HG03575 (cell line): ENCODE results near the gene R3HDML.
"Not testable (repeated sequence)": the region's sequence is repeated elsewhere in the genome, so short reads cannot be mapped to it uniquely, and the experiment has no call there.

ENCODE experiments used
- ATAC-seq: cut with Tn5 transposase; IDR thresholded peaks from one replicate; pipeline ENCODE4 v1.9.1; 2021; ENCODE audit not compliant: unreplicated experiment, insufficient number of reproducible peaks, low FRiP score; ENCODE audit errors: extremely low read depth

The R3HDML gene, protein sequence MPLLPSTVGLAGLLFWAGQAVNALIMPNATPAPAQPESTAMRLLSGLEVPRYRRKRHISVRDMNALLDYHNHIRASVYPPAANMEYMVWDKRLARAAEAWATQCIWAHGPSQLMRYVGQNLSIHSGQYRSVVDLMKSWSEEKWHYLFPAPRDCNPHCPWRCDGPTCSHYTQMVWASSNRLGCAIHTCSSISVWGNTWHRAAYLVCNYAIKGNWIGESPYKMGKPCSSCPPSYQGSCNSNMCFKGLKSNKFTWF

DNA sequence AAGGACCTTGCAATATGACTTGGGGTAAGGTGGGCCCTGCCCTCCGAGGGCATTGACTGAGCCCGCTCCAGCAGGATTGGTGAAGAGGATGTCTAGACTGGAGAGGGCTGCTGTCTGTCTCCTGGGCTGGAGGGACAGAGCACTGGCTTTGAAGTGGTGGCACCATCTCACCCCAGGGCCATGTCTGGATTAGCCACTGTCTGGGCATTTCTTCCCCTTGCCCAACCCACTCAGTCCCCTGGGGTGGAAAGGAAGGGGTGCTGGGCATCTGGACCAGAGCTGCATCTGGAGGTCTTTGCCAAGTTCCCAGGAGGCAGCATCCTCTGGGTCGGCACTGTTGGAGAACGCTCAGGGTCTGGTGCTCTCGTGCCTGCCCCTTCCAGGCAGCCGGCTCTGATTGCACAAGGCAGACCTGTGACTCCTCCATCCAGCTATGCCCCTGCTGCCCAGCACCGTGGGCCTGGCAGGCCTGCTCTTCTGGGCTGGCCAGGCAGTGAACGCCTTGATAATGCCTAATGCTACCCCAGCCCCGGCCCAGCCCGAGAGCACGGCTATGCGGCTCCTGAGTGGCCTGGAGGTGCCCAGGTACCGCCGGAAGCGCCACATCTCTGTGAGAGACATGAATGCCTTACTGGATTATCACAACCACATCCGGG, at the start of gene R3HDML:
R3HDML (plus strand) TSS at position 319 of the 656 bp plus-strand sequence; CDS start at position 434, 115 bp downstream.
- ATAC-seq = no peak

DNA sequence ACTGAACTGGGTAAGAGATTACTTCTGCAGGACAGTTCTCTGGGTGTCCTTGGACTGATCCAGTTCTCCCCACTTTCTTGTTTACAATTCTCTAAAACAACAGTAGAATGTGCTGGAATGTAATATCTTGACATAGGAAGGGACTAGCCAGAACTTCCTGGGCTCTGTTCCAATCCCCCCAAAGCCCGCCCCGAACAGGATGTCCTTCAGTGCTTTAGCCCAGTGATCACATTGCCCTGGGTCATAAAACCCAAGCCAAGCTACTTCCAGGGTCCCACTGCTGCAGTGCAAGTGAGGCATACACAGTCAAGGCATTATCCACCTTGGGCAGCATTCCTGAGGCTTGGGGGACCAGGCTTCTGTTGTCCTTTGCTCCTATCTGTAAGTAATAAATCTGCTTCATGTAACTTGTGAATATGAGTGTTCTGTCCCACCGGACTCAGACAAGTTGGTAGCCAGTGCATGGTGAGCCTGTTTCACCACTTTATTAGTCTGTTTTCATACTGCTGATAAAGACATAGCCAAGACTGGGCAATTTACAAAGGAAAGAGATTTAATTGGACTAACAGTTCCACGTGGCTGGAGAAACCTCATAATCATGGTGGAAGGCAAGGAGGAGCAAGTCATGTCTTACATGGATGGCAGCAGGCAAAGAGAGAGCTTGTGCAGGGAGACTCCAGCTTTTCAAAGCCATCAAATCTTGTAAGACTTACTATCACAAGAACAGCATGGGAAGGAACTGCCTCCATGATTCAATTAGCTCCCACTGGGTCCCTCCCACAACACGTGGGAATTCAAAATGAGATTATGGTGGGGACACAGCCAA, 49.4 kb upstream of the R3HDML start:
- ATAC-seq = no peak

DNA sequence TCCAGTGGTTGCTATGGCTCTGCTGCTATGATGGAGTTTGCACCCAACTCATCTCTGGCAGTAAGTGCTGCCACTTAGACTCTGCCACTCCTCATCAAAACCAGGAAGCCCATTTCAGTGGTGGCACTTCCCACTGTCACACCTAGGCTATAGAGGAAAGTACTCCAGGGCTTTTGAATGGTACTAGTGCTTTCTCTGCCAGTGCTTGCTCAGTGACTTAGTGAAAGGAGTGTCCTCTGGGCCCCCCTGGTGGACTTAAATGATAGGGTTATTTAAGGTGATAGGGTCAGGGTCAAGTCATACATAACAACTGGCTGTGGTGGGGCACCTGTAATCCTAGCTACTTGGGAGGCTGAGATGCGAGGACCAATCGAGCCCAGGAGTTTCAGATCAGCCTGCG, 48.6 kb upstream of the R3HDML start:
- ATAC-seq = no peak

DNA sequence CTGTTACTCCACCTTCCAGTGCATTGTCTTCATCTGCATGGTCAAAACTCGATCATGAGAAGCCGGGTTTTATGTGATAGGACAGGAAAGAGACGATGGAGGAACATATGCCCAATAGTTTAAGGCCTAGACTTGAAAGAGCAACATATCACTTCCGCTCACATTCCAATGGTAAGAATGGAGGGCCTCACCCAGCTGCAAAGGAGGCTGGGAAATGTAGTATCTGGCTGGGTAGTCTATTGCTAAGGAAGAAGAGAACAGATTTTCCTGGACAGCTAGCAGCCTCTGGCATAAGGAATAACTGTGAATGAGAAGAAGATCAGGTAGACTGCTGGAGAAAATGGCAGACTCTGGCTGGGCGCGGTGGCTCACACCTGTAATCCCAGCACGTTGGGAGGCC, 45.1 kb upstream of the R3HDML start:
- ATAC-seq = no peak

DNA sequence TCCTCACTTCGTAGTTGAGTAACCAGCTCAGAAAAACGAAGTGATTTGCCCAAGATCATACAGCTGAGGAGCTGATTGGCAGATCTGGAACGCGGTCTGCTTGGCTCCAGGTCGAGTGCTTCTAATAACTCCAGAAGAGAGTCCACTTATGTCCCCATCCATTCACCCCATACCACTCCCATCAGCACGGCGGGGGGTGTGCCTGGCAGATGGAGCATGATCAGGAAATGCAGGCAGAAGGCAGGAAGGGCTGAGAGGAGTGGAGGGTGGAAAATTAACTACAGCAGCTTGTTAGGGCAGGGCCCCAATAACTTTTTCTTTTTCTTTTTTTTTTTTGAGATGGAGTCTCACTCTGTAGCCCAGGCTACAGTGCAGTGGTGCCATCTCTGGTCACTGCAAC, 40.8 kb upstream of the R3HDML start:
- ATAC-seq = no peak

DNA sequence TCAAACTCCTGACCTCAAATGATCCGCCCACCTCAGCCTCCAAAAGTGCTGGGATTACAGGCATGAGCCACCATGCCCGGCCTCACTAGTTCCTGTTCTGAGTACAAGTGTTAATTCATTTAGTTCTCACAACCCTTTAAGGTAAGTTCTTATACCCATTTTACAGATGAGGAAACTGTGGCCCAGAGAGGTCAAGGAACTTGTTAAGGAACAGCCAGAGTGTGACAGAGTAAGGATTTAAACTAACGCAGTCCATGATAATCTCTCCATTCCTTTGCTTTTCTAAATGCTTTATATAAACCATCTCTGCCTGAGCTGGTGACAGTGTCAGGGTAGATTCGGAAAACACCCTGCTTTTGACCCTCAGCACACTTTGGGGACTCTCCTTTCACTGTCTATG, 39.1 kb upstream of the R3HDML start:
- no peak for ATAC-seq

DNA sequence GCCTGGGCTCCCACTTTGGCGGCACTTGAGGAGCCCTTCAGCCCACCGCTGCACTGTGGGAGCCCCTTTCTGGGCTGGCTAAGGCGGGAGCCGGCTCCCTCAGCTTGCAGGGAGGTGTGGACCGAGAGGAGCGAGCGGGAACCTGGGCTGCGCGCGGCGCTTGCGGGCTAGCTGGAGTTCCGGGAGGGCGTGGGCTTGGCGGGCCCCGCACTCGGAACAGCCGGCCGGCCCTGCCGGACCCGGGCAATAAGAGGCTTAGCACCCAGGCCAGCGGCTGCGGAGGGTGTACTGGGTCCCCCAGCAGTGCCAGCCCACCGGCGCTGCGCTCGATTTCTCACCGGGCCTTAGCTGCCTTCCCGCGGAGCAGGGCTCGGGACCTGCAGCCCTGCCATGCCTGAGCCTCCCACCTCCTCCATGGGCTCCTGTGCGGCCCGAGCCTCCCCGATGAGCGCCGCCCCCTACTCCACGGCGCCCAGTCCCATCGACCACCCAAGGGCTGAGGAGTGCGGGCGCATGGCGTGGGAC, 37.8 kb upstream of the R3HDML start:
- ATAC-seq = not testable (repeated sequence)

DNA sequence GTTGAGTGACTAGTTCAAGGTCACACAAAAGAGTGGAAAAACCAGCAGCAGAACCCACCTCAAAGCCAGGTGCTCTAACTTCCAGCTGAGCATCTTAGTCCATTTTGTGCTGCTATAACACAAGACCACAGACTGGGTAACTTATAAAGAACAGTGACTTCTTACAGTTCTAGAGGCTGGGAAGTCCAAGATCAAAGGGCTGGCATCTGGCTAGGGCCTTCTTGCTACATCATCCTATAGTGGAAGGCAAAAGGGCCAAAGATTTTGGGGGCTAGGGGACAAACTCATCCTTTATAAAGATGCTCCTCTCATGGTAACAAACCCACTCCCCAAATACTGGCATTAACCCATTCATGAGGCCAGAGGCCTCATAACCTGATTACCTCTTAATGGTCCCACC, 35.6 kb upstream of the R3HDML start:
- ATAC-seq = no peak

DNA sequence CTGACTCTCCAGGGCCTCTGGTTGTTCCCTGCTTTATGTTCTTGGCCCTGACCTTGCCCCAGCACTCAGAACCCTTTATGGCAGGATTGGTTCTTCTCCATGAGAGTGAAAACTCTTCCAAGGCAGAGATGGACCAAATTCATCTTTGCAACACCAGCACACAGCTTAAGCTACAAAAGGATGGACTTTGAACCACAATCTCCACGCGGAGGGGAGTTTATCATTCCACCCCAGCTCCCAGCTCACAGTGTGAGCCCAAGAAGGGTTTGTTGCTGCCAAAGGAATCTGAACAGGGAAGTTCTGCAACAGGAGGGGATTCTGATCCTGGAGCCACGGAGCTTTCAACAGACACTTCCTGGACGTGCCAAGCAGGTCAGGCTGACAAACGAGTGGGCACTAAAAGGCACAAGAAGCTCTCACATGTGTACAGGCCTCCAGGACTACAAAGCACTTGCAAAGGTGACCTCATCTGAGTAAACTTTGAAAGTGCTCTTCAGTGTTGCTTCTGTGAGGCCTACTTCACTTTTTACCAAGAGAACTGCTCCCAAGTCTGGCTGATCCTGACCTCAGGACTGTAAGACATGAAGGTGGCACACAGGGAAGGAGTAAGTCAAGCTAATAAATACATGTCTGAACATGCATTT, 34.7 kb upstream of the R3HDML start:
- ATAC-seq = no peak

DNA sequence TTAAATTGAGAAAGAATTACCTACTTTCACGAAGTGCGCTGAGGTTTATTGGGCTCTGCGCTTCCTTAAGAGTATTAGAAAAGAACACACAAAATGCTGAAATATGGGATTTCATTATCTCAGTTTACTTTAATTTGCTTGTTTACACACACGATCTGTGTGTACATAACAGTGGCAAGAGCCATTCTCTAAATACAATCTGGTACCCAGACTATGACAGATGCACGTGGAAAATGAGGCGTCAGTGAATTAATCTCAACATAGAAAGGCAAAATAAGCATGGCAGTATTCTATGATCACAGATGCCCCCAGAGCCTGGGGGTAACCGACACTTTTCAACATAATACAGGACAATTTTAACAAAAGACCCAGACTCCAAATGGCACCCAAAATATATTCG, 34.1 kb upstream of the R3HDML start:
- no peak for ATAC-seq

DNA sequence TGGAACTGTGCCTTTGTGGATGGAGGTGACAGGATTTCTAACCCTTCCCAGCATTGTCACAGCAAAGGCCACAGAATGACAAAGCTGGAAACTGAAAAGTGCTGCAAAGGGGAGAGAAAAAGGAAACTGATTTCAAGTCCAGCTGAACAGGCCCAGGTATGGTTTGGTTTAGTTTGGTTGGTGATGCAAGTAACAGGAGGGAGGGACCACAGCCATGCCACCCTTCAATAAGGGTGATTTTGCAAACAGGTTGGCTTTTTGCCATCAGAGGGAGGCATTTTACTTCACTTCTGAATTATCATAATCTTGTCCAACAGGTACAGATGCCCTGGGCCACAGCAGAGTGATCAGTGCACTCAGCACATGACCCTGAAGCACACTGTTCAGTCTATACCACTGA, 32.5 kb upstream of the R3HDML start:
- ATAC-seq = no peak

DNA sequence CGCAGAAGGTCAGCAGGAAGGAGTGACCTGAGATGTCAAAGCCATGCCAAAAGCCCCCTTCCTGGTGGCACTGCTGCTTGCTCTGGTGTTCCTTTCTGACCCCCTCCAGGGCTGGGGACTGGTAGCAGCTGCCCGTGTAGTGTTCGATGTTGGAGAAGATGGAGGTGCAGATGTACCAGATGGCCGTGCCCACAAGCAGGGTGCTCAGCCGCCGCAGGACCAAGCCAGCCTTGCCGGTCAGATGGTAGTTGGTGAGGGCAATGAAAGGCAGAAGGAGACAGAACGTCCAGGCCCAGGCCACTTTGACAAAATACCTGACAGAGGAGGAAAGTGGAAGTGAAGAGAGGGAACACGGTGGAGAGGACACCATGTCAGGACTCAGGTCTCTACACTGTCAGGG, 29.9 kb upstream of the R3HDML start:
- ATAC-seq = no peak

DNA sequence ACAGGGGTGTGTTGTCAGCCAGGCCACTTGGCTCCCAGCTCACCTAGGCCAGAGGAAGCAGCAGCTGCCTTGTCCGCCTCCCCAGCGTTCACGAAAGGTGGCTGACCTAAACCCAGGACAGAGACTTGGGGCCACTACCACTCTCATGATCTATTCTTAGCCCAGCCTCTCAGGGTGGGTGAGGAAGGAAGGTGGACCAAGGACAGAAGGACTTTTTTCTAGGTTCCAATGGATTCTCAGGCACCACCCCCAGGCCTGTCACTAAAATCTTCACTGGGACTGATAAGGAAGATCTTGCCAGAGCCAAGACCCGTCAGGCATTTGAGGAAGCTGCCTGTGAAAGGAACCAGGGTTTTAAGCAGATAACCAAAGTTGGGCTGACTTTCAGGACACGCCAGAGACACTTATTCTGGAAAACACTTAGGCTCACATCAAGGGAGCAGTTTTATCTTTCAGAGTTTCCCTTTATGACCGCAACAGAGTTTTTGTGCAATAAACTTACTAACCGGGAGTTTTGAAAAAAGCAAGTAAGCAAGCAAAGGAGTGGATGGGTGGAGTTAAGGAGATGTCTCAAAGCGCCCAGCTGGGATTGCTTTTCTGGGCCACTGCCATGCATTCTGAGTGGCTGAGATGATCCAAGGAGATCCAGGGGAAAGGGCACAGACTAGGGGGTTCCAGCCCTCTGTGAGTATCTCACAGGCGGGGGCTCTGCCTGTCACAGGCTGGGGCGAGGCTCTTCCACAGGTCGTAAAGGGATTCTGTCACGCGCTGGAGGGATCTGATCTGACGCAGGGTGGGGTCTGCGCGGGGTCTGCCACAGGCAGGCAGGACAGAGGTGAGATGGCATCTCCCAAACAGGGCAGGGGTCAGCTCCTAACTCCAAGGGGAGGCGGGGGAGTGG, 26.8 kb upstream of the R3HDML start:
- no peak for ATAC-seq

DNA sequence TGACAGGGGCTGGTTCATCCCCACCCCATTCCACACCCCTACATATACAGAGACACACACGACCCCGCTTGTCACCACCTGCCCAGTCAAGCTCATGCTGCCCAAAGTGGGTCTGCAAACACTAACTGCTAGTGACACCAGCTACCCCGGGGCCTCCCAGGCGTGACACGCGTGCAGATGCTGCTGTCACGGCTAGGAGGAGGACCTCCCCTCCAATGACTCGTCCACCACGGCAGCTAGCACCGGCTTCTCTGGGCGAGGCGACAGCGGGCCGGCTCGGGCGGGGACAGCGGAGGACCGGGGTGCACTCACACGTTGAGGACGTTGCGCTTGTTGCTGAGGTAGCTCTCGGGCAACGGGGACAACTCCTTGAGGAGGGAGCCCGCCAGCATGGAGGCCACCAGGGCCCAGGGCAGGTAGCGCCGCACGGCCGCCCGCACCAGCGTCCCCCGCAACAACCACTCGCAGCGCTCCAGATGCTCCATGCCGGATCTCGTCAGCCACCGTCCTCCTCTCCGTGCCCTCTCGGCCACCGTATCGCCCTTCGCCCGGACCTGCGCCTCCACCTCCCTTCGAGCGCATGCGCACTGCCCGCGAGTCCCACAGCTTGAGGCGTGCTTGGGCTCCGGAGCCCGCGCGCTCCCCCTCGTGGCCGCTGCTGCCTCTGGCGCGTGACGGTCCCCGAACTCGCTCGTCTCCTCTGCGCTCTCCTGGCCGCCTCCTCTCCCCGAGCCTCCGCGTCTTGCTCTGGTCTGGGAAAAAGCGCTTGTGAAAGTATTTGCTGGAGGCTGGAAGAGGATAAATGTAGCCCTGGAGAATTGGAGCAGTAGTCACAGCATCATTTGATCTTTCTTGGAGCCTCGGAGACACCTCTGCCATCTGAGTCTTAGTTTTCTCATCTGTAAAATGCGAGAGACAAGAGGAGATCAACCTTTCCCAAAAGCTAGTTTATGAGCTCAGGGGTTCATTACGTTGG, 25.9 kb upstream of the R3HDML start, which contains the start of gene FITM2:
FITM2 (minus strand) TSS at position 539 of the 976 bp plus-strand sequence; CDS start at position 485, 54 bp downstream.
- no peak for ATAC-seq

DNA sequence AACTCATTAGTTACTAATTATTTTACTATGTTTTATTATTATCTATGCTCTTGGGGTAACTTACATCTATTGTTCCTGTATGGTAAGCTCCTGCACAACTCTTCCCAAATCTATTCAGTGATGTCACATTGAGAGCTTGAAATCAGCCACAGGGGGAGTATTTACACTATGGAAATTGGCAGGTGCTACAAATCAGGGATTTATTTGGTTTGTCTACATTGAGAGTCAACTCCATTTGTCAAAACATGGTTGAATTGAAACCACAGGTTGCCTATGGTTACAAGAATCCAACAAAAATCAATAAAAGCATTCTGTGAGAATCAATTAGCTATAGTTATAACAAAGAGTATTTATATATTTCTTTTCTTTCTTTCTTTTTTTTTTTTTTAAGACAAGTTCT, 22.0 kb upstream of the R3HDML start:
- ATAC-seq = no peak

DNA sequence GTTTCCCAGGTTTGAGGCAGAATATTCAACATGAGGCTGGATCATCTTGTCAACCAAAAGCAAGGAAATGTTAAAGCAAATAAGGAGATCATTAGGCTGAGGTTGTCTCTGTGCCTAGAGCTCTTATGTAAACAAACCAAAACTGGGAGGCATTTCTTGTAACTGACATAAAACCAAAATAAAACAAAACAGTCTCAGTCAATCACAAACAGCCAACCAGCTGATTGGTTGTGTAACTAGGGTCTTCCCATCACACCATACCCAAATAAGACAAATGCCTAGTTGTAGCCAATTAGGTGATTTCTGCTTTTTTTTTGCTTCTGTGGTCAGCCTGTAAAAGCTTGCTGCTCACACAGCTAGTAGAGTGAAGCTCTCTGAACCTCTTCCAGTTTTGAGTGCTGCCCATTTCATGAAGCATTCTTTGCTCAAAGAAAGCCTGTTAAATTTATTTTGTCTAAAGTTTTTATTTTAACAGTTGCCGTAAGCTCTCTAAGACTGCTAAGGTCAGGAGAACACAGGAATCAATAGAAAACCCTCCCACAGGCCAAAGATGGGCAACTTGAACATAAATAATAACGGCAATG, 16.9 kb upstream of the R3HDML start:
- ATAC-seq = no peak

DNA sequence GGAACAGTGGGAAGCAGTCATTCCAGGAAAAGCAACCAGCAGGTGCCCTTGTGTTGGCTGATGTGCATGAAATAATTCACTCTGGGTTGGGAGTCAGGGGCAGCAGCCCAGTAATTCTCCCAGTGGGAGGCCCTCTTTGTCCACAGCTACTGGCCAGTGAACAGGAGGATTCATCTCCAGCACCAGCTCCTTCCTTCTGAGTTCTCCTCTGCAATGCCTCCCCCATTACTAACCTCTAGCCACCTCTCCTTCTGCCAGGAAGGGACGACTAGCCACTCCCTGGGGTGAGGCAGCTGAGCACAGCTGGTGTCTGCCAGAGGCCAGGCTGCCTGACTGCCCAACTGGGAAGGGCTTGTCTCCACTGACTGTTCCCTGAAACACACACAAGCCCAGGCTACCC, 12.5 kb upstream of the R3HDML start:
- ATAC-seq = no peak
